Activated T-cell treated with anti-CD3 and anti-CD28 coated beads, Interleukin-2, amount 50 U/mL, for 48 hours (primary cell): ENCODE measurements around the gene IGSF8.
"Not testable (repeated sequence)": the region's sequence is repeated elsewhere in the genome, so short reads cannot be mapped to it uniquely, and the experiment has no call there.

Experiments
- DNase-seq, 2 experiments: peaks; one replicate each; pipeline ENCODE4 v3.0.0-alpha.2; 2020

IGSF8 gene

DNA sequence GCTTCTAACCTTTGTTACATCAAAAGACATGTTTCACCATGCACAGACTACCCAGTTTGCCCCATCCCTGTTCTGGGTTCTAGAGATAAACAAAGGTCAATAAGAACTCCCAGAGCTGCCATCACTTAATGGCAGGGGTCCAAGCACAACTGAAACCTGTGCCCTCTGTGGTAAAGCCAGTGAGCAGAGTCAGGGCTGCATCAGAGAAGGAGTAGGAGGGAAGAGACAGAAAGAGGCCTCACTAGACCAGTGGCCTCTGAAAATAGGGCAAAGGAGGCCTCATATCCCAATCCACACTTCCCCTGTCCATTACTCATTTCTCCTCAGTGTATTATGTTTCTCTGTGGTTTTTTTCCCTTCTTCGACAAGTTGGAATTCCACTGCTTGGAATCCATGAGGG lies 27.3 kb upstream of the IGSF8 start:
- no peak for DNase-seq

DNA sequence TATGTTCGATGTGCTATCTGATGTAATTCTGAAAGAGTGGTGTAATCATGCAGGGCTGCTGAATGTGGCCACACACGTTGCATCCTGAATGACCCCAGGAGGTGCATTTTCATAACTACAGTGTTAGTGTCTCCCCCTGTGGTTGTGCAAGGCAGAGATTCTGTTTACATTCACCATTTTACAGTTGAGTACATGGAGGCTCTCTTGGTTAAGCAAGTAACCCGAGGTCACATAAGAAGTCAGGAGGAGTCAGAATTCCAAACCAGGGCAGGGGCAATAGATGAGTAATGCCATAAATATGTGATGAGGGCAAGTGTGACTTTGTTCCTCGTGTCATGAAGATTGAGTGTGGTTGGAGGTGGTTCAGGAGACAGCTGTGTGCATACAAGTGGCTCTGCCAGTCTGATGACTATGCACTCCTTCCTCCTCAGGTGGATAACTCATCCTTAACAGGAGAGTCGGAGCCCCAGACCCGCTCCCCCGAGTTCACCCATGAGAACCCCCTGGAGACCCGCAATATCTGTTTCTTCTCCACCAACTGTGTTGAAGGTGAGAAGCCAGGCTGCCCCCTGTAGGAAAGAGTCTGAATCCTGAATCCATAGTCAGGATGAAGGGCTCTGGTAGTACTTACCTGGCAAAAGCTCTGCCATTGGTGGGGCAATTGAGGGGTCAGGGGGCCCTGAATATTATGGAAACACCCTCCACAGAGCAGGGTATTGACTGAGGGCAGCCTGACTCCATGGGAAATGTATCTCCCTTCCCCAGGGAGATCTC lies 26.5 kb upstream of the IGSF8 start:
- DNase-seq = no peak

DNA sequence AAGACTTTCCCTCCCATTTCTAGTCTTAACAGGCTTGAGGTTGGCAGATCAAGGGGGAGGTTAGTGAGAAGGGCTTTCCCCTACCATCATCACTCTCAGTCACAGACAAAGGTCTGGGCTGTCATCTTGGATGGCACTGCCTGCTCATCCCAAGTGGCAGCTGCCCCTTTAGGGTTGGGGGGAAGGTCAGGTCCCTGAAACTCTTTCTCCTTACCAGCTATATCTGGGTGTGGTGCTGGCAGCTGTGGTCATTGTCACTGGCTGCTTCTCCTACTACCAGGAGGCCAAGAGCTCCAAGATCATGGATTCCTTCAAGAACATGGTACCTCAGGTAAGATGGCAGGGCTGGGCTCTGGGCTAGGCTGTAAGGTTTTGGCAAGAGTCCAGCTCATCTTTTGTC lies 25.3 kb upstream of the IGSF8 start:
- DNase-seq = no peak

DNA sequence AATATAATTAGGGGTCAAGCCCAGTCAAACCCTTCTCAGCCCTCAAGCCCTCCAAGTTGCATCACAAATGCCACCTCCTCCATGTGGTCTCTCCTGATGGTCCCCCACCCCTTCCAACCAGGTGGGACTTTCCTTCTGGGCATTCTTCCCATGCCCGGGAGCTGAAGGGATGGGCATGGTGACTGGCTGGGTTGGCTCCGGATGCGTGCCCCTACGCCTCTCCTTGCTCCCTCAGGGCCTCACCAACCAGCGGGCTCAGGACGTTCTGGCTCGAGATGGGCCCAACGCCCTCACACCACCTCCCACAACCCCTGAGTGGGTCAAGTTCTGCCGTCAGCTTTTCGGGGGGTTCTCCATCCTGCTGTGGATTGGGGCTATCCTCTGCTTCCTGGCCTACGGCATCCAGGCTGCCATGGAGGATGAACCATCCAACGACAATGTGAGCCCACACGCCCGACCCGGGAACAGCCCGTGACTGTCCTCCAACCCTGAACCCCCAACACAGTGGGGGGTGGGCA lies 24.6 kb upstream of the IGSF8 start:
- no peak for DNase-seq

DNA sequence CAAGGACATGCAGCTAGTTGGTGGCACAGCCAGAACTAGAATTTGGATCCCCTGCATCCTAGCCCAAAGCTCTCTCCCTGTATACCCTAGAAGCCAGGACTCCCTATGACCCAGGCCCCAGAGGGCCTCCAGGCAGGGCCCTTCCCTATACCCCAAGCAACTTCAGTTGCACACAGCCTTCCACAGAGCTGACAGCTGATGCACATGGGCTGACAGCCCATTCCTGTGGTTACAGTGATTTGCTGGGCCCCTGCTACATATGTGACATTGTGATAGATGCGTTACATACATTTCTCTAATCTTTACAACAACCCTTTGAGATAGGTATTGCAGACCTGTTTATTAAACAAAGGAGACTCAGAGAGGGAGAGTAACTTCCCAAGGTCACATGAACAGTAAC lies 23.0 kb upstream of the IGSF8 start:
- DNase-seq = no peak

DNA sequence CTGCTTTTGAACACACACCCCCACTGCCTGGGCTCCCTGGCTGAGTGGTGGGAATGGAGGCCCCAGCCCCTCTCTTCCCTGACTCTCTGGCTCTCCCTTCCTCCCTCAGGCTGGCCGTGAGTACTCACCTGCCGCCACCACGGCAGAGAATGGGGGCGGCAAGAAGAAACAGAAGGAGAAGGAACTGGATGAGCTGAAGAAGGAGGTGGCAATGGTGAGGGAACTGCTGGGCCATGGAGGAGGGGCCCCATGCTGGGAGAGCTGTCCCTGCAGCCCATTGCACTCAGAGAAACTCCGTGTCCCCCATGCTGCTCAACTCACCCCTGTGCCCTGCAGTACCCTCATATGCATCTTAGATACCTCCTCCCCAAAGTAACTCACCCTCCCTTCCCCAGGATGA lies 22.4 kb upstream of the IGSF8 start:
- DNase-seq = no peak

DNA sequence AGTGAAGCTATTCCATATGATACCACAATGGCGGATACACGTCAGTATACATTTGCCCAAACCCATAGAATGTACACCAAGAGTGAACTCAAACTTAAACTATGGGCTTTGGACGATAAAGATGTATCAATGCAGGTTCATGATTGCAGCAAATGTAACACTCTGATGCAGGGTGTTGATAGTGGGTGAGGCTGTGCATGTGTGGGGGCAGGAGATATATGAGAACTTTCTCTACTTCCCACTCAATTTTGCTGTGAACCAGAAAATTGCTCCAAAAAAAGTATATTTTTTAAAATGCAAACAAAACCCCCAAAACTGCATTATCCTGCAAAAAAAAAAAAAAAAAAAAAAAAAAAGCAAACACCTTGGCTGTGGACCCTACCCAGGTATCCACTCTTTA lies 20.5 kb upstream of the IGSF8 start:
- DNase-seq = no peak

DNA sequence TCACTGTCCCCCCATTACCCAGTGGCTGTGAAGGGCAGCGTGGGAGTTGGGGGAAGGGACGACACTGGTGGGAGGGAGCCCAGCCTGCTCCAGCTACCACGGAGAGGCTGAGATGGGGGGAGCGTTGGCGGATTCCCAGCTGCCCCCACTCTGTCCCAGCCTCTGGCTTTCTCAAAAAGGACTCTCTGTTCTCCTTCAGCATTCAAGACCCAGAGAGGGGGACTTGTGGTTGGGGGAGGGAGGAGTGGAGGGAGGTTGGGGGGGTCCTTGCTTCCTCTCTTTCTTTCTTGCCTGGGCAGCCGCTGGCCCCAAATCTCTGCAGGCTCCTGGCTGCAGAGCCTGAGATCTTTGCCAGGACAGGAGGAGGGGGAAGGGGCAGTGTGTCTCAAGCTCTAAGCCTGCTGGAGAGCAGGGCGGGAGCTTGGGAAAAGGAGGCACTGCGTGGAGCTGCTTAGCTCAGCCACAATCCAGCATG lies 19.3 kb upstream of the IGSF8 start:
- DNase-seq = no peak

DNA sequence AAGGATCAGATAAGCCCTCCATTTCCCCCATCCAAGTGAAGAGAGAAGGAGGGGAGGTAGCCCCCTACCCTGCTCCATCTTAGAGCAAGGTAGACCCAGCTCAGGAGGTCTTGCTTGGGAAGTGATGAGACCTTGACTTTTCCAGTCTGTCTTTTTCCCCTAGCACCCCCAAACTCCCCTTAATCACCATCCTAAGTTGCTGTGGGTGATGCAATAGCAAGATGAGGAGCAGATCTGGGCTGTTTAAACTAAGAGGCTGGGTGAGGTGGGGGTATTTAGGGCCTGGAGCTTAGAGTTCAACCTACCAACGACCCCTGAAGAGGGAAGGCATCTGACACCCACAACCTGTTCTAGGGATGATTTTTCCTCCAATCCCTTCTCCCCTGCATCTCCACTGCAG lies 18.9 kb upstream of the IGSF8 start:
- DNase-seq = no peak

DNA sequence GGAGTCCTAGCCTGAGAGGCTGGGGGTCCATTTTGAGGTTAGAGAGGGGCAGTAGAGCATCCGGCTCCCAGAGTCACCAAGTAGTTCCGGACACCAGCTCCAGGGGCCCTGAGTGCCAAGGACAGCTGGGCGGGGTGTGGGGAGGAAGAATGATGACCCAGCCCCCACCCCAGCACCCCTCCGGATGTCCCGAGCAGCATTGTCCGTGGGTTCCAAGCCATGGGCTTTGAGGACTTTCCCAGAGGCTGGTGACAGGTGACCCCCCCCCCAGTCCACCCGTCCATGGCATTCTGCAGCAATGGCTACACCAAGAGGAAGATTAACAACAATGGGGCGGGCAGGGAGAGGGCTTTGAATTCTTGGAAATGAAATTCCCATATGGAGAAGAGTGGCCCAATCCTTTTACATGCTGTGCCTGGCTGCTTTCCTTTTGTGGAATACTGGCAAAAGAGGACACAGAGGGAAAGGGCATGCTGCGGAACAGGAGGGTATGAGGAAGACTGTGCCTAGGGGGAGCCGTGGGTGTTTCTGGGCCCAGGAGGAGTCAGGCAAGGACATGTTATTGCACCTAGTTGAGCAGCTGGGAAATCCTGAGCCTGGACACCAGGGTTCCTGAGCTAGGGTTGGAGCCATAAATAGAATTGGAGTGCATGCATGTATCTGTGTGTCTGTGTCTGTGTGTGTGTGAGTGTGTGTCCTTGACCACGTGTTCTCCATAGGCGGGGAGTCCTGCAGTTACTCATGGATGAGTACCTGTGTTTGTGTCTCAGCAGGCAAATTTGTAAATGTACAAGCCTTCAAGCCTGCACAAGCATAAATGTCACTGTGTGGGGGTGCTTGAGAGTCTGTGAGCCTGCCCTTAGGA lies 18.1 kb upstream of the IGSF8 start:
- DNase-seq = no peak

DNA sequence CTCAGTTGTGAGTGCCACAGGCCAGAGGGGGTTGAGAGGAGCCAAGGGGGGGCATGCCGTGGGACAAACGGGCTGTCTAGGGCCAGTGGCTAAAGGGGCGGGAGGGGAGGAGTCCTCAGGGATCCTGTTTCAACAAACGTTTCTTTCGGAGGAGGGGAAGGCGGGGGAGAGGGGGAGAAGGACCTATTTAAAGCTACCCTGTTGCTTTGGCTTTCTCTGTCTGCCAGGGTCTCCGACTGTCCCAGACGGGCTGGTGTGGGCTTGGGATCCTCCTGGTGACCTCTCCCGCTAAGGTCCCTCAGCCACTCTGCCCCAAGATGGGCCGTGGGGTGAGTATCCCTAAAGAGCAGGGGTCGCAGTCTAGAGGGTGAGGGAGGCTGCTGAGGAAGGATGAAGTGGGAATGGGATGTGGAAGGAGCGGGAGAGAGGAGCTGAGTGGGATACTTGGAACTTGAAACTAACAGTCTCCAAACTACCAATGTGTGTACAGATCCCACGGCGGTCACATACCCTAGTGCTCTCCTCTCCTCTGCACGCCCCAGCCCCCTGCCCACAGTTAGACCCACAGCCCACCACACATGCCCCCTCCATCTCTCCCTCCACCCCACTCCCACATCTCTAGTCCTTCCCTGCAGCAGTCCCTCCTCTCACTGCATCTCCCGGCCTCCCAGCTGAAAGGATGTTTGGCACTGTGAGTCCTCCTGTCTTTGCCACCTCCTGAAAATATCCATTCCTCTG lies 17.3 kb upstream of the IGSF8 start, which contains the start of gene ATP1A2:
Gene ATP1A2 (plus strand): TSS at position 215 of the 738 bp plus-strand sequence. CDS start 103 bp downstream, at position 318.
- no peak for DNase-seq

DNA sequence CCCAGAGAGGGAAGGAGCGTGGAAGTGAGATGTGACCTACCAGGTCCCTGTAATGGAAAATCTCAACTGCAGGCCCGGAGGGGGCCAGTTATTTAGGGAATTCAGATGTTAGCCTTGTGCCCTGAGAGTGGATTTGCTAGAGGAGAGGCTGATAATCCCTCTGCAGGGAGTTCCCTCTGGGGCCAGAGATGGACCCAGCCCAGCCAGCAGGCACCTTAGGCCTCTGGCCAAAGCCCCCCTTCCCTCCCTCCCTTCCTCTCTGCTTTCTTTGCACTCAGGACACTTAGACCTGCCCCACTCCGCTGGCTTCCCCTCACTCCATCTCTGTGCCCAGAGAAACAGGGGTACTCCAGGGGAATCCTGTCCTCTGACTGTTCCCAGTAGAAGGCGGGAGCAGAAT lies 15.7 kb upstream of the IGSF8 start:
- DNase-seq = no peak

DNA sequence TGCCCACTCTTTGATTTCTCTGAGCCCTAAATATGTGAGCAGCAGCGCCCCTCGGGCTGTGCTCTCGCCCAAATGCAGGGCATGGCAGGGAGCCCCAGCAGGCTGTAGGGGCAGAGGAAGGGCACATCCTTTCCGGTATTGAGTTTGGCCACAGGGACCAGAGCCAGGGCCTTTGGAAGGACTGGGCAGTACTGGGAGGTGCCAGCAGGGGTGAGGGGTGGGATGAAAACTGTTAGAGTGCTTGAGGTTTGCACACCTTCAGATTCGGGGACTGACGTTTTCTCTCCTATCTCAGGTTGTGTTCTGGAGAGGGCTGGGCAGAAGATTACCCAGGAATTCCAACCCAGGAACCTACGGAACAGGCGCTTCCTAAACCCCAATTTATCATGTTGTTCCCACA lies 15.0 kb upstream of the IGSF8 start:
- DNase-seq = no peak

DNA sequence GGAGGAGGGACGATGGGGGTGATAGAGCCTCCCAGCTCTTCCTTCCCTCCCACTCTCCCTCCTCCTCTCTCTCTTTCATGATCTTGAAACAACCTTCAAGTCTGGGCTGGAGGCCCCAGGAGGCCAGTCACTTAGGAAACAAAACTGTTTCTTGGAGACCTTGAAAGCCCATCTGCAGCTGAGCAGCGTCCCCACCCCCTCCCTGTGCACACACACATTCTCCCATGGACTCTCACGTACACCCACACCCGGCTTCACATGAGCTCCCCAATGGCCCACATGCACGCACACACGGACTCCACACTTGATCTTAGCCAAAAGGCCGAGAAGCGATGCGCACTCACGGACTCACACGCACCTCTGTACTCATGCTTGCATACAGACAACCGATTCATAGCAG lies 13.9 kb upstream of the IGSF8 start:
- no peak for DNase-seq

DNA sequence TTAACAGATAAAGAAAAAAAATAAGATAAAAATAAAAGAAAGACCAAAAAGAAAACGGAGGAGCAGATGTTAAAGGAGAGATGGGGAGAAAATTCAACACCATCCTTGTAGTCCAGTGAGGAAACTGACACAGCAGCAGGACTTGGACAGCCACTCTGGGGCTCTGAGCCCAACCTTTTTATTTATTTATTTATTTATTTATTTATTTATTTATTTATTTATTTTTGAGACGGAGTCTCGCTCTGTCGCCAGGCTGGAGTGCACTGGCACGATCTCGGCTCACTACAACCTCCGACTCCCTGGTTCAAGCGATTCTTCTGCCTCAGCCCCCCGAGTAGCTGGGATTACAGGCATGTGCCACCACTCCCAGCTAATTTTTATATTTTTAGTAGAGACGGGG lies 13.0 kb upstream of the IGSF8 start:
- not testable (repeated sequence) for DNase-seq

DNA sequence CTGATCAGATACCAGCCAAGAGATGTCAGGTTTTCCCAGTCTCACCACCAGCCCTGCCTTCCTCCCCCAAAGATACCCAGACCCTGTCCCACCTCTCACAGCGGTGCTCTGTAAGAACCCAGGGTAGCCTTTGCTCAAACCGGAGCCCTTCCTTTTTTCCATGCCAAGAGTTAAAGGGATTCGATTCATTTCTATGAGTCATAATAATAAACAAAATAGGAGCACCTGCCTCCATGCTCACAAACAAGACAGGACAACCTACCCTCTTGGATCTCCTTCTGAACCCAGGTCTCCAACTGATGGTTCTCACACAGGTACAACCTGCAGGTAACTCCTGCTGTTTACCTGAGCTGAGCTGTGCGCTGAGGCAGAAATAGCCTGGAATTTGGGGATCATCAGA lies 11.3 kb upstream of the IGSF8 start:
- no peak for DNase-seq

DNA sequence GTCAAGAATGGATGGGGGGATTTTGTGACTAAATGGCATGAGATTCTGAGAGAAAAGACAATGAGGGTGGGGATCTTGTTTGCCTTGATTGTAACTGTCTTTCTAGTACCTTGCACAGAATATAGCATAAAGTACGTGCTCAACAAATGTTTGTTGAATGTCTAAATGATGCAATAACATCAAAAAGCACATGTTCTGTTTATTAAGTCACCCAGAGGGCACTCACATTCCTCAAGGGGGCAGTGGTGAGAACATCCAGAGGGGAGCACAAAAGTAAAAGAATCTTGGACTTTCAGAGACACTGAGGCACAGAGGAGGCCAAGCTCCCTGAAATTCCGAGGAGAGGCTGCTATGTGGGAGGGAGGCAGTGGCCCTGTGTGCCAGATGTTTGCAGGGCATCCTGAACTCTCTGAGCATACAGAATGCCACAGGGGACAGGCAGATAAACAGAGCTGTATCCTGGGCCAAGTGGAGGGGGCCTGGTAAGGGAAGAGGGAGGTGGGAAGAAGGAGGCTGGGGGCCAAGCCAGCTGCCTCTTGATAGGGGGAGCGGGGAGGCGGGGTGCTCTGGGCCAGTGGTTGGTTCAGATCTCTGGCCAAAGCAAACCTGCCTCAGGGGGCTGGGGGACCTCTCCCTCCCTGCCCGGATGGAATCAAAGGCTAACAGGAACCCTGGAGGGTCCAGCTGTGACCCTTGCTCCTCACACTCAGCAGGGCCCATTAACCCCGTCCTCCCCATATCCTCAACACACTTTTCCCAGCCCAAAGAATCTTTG lies 10.7 kb upstream of the IGSF8 start:
- peak; percentile 42 to 50 for DNase-seq

DNA sequence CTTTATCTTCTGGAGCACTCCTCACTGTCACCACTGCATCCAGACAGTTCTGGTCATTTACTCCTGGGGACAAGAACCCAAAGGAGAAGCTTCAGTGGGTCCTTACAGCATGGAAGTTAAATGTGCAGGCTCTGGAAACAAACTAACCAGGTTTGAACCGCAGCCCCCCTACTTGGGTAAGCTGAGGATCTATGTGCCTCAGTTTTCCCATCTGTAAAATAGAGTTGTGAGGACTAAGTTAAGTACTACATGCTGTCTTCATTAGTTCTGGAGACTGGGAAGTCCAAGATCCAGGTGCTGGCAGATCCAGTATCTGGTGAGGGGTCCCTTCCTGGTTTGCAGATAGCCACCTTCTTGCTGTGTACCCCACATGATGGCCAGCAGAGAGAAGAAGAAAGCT lies 9.1 kb upstream of the IGSF8 start:
- DNase-seq = no peak

DNA sequence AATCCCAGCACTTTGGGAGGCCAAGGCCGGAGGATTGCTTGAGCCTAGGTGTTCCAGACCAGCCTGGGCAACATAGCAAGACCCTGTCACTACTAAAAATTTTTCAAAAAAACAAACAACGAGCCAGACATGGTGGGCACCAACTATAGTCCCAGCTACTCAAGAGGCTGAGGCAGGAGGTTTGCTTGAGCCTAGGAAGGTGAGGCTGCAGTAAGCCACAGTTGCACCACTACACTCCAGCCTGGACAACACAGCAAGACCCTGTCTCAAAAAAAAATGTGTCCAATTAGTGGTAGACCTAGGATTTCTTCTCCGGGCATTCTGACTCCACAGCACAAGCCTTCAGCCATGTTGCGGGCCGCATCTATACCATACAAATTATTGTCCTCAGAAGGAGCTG lies 6.7 kb upstream of the IGSF8 start:
- DNase-seq = no peak

DNA sequence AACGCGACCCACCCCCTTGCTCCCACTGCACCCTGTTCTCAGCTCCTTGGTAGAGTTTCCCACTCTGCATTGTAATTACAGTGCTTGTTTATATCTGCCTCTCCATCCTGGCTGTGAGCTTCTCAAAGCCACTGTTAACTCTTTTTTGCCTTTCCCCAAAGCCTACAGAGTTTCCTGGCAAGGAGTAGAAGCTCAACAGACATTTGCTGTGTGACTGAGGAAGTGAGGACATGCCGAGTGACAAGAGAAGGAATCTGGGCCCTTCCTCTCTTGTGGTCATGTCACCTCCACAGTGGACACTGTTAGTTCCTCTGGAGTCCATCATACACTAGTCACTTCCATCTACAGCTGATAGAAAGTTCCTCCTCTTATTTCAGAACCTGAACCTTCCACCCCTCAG lies 6.1 kb upstream of the IGSF8 start:
- DNase-seq = no peak

DNA sequence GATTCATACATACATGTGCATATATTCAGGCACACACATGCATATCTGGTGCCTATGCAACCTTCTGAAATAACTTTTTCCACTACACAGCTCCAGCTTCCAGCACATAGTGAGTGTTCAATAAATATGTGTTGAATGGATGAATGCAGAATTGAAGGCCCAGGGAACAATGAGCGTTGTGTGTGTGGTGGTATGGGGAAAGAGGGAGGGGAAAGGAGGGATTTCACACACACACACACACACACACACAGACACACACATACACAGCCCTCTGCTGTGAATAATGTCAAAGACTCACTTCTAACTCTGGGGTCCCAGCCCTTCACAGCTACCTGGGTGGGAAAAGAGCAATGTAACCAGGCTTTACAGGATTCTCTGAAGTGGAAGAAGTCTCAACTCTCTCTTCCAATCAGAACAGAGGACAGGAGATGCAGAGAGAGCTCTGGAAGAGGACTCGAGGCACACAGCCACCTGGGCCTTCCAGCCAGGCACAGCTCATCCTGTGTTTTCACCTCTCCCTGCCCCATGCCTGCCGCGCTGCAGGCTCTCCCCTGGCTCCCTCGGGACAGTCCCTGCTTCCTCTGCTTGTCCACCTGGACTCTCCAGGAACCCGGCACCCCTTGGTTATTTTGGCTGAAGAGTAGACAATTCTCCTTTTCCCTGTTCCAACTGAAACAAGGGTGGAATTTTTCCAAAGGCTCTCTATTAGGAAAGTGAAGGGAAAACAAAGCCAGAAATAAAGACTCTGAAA lies 5.4 kb upstream of the IGSF8 start:
- no peak for DNase-seq
